Hippocampal formation (tissue), 2 donors: ENCODE data around the gene KRT27.
"Not testable (repeated sequence)": the region's sequence is repeated elsewhere in the genome, so short reads cannot be mapped to it uniquely, and the experiment has no call there.

Source experiments
- DNase-seq, 2 donors: peaks; one replicate each; lab custom pipeline; 2025; lab: John Stamatoyannopoulos, UW

Gene KRT27

GRCh38 chr17:40755231-40755630, 27.1 kb downstream of the KRT27 start, which contains the start of gene KRT25:
Gene KRT25, minus strand, starts transcription at chr17:40755331. Its CDS starts 60 bp downstream, at chr17:40755271.
- no peak for DNase-seq

GRCh38 chr17:40753804-40754203, 28.5 kb downstream of the KRT27 start:
- DNase-seq, result no peak

GRCh38 chr17:40751065-40751464, 31.3 kb downstream of the KRT27 start:
- no peak for DNase-seq

GRCh38 chr17:40750391-40750790, 32.0 kb downstream of the KRT27 start:
- no peak for DNase-seq

GRCh38 chr17:40748666-40749065, 33.7 kb downstream of the KRT27 start:
- not testable (repeated sequence) for DNase-seq

GRCh38 chr17:40738553-40738952, 43.8 kb downstream of the KRT27 start:
- DNase-seq, result no peak

GRCh38 chr17:40735016-40735415, 47.3 kb downstream of the KRT27 start:
- DNase-seq, result no peak

GRCh38 chr17:40734018-40734417, 48.3 kb downstream of the KRT27 start:
- DNase-seq, result no peak

- no peak for DNase-seq
These were observed 51.4 kb downstream of the KRT27 start for GRCh38 chr17:40730970-40731369.

- DNase-seq, result no peak
These were observed 54.7 kb downstream of the KRT27 start for GRCh38 chr17:40727447-40728231.

- no peak for DNase-seq
These were observed 55.4 kb downstream of the KRT27 start for GRCh38 chr17:40726919-40727318.
